Fibroblast of skin of scalp (primary cell): ENCODE results near the gene TMEM87B.
A peak's percentile ranks its signal among the peaks of the same experiment; 100 is the strongest.
"Not testable (repeated sequence)": the region's sequence is repeated elsewhere in the genome, so short reads cannot be mapped to it uniquely, and the experiment has no call there.

Experiments
- DNase-seq: peaks from one replicate; pipeline ENCODE4 v3.0.0-alpha.2; 2013

TMEM87B gene

DNA sequence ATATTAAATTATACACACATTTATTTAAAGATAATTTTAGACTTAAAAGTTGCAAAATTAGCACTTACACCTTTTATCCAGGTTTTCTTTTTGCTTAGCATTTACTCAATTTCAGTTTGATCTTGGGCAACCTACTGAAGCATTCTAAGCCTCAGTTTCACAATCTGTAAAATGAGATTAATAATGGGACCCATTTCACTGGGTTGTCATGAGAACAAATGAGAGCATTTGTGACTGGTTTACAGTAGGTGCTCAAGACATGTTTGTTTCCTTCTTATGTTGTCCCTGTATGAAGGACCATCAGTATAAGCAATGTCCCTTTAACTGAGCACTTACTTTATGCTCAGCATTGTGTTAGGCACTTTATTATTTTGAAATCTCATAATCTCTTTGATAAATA, 78.3 kb downstream of the TMEM87B start:
- no peak for DNase-seq

DNA sequence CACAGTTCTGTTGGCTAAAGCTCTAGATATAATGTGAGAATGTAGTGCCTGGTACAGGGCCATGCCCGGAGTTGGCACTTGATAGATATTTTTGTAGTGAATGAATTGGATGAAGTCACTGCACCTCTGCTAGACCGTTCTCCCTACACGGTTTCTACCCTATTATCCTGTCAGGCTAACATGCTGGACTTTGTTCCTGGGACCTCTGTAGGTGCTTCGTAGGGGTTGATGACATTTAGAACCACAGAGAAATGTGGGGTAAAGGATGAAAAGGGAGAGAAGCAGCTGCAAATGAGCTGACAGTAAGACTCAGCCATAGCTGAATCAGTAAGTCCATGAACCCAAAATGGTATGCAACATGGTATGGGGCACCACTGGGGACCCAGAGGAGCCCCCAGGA, 79.1 kb downstream of the TMEM87B start:
- DNase-seq: no peak

DNA sequence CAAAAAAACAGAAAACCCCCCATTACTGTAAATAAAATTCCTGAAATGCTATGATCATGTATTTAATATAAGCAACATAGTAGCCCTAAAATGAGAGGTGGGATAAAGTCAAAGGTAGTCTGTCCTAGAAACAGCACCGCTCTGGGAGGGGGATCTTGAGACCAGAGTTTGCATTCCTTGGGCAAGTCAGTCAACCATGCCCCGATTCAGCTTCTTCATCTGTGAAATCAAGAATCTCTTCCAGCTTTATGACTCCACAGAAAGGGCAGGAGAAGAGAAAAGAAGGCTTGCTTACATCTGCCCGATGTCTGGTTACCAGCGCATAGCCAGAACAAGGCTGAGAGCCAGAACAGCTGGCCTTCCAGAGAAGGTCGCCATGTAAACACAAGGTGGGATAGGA, 81.0 kb downstream of the TMEM87B start:
- no peak for DNase-seq

DNA sequence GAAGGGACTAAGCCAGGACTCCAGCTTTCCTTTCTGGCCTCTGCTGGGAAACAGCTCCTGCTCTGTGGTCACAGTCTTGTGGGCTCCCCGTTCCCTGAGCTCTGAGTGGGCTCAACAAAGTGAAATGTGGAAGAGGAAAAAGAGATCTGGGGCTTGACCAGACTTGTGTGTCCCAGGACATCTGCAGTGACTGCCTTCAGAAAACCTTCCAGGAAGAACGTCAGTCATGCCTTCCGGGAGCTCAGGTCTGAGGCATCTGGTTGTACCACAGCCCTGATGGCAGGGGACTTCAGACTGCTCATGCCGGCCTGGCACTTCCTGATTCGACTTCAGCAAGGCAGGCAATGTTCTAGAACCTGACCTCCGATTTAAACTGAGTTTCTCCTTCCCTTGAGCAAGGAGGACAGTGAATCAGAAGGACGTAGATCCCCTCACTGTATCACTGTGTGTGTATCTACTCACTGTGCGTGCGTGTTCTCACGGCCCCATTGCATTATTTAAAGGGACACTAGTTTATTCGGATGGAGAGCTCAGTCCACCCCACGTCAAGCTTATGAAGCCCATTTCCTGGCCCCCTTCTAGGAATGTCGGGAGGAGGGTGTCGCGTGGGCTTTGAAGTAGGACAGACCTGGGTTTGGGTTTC, 82.6 kb downstream of the TMEM87B start:
- DNase-seq: peak; percentile 8

DNA sequence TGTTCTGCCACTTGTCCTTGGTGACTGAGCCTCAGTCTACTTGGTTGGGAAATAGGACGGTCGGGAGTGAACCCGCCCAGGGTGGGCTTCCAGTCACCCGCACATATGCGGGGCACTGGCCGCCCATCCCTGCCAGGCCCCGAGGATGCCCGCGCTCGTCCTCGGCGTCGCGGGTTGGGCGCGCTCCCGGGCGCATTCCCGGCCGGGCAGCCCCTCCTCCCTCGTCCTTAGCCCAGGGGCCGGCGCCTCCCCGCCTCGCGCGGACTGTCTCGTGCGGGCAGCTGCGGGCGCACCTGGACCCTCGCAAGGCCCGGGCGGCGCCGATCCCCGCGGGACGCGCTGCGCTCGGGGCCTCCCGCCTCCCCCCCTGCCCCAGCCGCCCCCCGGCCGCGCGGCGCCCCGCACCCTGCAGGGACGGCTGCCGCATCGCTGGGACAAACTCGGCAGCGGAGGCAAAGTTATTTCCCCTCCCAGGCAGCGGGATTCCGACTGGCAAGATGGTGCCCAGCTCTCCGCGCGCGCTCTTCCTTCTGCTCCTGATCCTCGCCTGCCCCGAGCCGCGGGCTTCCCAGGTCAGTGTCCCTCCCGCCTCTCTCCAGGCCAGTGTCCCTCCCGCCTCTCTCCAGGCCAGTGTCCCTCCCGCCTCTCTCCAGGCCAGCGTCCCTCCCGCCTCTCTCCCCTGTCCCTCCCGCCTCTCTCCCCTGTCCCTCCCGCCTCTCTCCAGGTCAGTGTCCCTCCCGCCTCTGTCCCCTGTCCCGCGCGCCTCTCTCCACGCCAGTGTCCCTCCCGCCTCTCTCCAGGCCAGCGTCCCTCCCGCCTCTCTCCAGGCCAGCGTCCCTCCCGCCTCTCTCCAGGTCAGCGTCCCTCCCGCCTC, 83.3 kb downstream of the TMEM87B start, which contains the start of gene FBLN7:
TSS of gene FBLN7 (plus strand) at position 227 of the 874 bp plus-strand sequence. CDS start at position 498, 271 bp downstream.
- peak; percentile 11 for DNase-seq

DNA sequence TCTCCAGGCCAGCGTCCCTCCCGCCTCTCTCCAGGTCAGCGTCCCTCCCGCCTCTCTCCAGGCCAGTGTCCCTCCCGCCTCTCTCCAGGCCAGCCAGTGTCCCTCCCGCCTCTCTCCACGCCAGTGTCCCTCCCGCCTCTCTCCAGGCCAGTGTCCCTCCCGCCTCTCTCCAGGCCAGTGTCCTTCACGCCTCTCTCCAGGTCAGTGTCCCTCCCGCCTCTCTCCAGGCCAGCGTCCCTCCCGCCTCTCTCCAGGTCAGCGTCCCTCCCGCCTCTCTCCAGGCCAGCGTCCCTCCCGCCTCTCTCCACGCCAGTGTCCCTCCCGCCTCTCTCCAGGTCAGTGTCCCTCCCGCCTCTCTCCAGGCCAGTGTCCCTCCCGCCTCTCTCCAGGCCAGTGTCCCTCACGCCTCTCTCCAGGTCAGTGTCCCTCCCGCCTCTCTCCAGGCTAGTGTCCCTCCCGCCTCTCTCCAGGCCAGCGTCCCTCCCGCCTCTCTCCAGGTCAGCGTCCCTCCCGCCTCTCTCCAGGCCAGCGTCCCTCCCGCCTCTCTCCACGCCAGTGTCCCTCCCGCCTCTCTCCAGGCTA, 84.1 kb downstream of the TMEM87B start:
- DNase-seq: not testable (repeated sequence)

DNA sequence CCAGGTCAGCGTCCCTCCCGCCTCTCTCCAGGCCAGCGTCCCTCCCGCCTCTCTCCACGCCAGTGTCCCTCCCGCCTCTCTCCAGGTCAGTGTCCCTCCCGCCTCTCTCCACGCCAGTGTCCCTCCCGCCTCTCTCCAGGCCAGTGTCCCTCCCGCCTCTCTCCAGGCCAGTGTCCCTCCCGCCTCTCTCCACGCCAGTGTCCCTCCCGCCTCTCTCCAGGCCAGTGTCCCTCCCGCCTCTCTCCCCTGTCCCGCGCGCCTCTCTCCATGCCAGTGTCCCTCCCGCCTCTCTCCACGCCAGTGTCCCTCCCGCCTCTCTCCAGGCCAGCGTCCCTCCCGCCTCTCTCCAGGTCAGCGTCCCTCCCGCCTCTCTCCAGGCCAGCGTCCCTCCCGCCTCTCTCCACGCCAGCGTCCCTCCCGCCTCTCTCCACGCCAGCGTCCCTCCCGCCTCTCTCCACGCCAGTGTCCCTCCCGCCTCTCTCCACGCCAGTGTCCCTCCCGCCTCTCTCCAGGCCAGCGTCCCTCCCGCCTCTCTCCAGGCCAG, 84.7 kb downstream of the TMEM87B start:
- DNase-seq: not testable (repeated sequence)

DNA sequence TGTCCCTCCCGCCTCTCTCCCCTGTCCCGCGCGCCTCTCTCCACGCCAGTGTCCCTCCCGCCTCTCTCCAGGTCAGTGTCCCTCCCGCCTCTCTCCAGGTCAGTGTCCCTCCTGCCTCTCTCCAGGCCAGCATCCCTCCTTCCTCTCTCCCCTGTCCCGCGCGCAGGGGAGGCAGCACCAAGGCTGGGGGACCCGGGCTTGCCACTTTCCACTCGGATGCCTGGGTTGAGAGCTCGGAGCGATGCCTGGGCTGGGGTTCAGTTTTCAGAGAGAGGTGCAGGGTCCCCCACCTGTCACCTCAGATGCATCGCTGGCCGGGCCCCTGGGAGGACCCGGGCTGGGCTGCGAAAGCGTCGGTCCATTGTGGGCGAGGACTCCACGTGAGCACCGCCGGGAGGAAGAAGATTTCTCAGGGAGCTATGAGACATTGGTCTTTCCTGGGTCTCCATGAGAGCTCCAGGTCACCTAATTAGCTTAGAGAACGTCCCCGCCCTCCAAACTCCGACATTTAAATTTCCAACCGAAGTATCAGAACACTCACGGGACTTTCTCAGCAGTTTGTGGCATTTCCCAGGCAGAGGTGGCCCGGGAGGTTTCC, 85.2 kb downstream of the TMEM87B start:
- no peak for DNase-seq

DNA sequence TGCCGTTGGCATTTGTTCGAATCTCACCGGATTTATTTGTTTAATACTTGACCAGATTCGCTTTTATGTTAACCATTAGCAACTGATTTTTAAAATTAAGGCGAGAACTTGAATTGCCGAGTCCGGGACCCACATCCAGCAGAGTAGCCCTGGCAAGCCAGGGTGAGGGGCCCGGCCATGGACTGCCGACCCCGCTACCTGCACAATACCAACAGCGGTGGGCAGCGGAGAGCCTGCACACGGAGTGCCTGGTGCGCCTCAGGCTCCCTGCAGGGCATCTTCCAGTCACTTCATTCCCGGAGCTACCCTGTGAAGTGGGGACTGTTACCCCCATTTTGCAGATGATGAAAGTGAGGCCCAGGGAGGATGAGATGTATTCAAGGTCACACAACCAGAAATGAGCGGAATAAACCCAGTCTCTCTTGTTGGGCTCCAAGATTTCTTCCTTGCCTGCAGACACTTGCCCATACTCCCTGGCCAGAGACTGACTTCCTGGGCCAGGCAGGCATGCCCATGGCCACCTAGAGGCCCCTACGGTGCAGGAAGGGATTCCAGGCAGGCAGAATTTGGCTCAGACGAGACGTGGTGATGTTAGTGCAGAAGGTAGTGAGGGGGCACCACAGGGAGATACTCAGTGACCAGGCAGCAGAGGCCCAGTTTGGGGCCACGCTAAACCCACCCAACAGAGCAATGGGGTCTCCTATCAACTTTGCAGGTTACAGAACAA, 86.0 kb downstream of the TMEM87B start:
- no peak for DNase-seq

DNA sequence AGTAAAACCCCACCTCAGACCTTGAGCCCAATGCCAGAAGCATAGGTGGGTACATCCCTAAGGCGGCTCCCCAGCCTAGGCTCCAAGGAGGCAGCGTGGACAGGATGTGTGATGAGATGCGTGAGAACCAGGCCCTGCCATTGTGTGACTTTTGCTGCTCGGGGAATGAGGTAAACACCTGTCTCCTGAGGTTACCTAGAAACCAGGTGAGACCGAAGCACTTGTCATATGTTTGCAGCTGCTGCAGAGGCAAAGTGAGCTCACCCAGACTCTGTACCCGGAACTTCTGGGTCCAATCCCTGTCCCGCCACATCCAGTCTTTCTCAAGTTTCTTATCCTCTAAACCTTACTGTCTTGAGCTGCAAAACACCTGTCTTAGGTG, 86.5 kb downstream of the TMEM87B start:
- DNase-seq: no peak

DNA sequence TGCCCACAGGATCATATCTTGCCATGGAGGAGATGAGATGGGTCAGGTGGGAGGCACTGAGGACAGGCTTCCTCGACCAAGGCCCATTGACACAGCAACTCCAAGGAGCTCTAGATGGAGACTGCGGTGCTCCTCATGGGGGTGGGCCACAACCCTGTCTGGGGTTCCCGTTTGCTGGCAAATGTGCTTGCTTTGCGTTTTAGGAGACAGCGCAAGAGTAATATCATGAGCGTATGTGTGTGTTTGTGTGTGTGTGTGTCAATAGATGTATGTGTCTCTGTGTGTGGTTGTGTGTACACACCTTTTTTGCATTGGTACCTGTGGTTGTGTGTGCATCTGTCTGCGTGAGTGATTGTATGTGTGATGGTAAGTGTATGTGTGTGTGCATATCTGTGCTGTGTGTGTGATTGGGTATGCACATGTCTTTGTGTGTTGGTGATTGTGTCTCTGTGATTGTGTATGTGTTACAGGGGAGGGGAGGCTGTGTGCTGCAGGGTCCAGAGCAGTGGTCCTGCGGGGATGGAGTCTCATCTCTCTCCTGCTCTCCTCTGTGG, 87.5 kb downstream of the TMEM87B start:
- DNase-seq: no peak

DNA sequence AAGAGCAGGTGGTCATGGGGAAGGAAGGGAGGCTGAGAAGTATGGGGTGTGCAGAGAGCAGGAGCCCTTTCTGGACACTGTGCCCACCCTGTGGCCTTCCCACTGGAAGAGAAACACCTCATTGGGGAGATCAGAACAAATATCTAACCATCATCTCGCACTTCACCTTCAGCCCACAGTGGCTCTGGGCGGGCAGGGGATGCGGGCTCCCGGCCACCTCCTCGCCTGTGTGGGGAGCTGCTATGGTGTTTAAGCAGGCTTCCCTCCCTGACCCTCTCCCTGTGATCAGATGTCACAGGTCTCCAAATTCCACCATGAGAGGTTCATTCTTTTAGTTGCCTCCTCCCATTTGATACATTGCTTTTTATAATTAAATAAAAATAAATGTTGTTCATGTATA, 88.1 kb downstream of the TMEM87B start:
- DNase-seq: no peak

DNA sequence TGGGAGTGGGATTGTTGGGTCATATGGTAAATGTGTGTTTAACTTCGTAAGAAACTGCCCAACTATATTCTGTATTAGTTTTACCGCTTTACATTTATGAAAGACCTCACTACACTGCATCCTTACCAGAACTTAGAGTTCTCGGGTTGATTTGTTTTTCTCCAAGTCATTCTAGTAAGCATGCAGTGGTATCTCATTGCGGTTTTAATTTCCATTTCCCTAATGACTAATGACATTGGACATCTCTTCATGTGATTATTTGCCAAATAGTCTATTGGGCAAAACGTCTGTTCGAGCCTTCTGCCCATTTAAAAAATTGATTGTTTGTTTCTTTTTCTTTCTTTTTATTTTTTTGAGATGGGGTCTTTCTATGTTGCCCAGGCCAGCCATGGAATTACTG, 89.9 kb downstream of the TMEM87B start:
- DNase-seq: no peak

DNA sequence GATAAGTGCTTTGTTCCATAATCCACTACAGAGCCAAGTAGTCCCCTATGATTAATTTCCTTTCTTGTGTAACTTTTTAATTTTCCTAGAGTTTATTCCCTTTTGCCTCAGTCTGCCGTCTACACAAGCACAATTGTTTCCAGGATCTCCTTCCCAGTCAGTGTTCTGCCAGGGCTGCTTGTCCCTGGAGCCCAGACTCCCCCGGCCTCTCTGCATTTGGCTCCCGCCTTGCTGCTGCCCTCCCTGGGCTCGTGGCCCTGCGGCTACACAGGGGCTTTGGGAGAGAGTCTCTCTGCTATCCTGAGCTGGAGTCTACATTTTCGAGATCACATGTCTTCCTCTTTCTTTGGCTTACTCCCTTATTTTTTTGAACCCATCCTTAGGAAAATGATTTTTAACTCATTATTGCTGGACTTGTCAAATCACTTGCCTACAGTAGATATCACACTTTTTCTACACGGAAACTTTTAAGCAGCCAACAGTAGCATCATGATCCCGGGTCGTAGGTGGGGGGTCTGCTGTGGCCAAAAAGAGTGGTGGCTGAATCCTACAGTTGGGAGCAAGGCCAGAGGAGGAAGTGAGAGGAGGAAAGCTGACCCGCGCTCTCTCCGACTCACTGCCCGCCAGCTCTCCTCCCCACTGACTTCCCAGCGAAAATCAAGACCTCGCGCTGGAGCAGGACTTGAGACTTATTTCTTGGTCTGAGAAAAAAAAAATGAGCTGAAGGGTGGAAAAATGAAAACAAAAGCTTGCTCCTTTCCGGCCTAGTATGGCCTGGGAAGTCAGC, 92.5 kb downstream of the TMEM87B start:
- no peak for DNase-seq

DNA sequence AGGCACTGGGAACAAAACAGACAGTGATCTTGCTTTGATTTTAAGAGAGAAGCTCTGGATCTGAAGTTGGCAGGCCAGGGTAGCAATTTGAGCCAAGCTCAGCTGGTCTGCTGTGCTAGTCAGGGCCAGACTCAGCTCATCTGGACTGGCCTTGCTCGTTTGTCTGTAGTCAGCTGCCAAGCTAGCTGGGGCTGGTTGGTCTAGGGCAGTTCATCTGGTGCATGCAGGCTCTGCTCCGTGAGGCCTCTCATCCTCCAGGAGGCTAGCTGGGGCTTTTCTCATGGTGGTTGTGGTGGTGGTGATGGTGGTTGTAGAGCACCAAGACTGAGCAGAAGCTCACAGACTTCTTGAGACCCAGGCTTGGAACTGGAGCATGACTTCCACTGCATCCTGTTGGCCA, 93.4 kb downstream of the TMEM87B start:
- no peak for DNase-seq

DNA sequence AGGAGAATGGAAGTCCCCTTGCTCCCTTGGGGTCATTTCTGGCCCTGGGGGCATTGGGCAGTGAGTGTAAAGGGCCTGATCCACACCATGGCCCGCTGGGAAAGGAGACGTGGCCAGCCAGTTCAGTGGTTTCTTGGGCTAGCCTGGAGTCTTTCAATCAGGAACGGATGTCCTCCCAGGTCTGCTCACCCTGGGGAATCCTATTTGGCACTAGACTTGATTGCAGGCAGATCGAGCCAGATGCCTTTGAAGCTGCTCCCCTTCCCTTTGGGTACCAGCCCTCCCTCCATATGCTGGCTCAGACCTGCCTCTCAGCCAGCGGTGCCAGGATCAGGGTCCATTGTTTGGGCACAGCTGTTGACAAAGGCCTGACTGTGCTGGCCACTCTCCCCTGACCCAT, 94.1 kb downstream of the TMEM87B start:
- DNase-seq: no peak

DNA sequence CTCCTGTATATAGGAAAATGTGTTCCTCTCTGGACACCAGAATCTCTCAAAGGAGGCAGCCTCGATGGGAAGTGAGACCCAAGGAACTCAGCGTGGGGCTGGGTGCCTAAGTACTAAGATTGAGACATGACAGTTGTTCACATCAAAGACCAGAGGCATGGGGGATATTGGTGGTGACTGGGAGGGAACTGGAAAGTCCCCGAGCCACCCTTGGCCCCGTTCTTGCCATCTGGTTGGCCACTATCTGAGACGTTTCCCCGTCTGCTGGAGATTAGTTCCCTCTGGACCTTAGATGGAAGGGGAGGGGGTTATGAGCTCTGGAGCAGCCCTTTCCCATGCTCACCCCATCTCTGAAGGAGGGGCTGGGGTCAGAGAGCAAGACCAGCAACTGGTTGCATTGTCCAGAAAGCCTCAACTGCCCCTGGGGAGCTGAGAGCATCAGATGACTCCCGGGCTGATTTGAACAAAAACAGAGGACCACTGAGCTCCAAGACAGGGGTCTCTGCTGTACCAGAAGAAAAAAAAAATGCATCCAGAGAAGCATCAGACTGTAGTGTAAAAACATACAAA, 94.9 kb downstream of the TMEM87B start:
- no peak for DNase-seq

DNA sequence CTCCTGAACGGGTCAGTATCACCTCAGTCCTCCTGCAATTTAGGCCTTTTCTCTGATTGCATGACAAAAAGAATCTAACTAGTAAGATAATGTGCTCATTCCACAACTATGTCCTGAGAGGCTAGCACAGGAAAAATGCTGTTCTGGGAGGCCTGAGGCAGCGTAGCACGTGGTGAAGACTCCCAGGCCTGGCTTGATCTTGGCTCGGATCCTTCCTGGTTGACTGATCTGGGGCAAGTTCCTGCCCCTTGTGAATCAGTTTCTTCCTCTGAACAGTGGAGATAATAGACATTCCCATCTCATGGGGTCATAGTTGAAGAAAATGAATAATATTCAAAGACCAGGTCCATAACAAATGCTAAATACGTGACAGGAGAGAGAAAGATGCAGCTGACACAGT, 95.4 kb downstream of the TMEM87B start:
- peak; percentile 93 for DNase-seq

DNA sequence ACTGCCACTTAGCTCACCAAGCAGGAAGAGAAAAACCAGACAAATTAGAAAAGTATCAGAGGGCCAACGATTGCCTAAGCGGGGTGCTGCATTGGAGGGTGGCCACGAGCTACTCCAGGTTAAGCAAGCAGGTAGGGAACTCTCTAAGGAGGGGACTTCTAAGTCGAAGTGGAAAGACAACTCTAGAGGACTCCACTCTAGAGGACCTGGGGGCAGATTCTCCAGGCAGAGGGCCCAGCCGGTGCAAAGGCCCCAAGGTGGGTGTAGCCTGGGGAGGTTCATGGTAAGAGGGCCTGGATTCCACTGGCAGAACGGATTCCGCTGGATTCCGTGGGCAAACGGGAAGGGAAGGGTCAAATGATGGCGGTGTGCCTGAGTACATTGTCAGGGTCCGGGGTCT, 95.8 kb downstream of the TMEM87B start:
- no peak for DNase-seq

DNA sequence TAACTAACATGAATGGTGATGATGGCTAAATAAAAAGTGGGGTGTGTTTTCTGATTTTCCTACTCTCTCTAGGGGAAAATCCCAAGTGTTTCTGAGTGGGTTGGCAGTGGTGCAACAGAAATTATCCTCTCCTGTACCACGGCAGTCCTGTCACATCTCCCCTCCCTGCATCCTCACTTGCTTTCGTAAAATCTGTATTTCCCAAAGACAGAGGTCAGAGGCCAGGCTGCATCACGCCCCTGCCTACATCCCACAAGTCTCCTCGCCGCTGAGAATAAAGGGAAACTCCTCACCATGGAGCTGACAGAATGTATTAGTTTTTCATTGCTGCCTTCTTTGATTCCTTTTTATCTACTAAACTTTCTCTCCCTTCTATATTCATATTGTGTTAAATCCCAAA, 96.2 kb downstream of the TMEM87B start:
- no peak for DNase-seq
